Stomach (tissue), 4 donors: Measurements from ENCODE around the gene SOD2.

ENCODE experiments used
- CTCF ChIP-seq, 7 experiments: fragments of 450-650 bp in 4 of 7; fragments of 200-600 bp in 3 of 7; sonication (generic) in 3 of 7; IDR thresholded peaks; one replicate each; pipeline ENCODE4 v1.5.1; 2016 to 2019; ENCODE audit warnings: antibody characterized with exemption in 7 of 7, control low read depth in 2 of 7, mild to moderate bottlenecking in 1 of 7
- POLR2A ChIP-seq, 4 donors: fragments of 450-650 bp; IDR thresholded peaks; one replicate each; pipeline ENCODE4 v1.6.1; 2016; ENCODE audit warnings: antibody characterized with exemption in 4 of 4, control low read depth in 2 of 4, mild to moderate bottlenecking in 1 of 4, moderate library complexity in 1 of 4

GRCh38 chr6:159654483-159655098 is 38.5 kb downstream of the SOD2 start:
- TF ChIP-seq CTCF (IDR thresholded peaks at IDR 0.05) (peak in 4 of 7 experiments; percentile 31 to 68 (median 48)), POLR2A (IDR thresholded peaks at IDR 0.05) (no peak)
